DND-41 (cell line): ENCODE measurements around the gene MRPL54.
A peak's percentile ranks its signal among the peaks of the same experiment; 100 is the strongest.
"Not testable (repeated sequence)": the region's sequence is repeated elsewhere in the genome, so short reads cannot be mapped to it uniquely, and the experiment has no call there.

Experiments
- ATAC-seq: fragments of 200-7000 bp; cut with Tn5 transposase; 3 replicates; pipeline ENCODE4 v1.9.1; 2021; ENCODE audit warnings: low read depth; ENCODE audit not compliant: insufficient read depth
- DNase-seq: peaks from one replicate; pipeline ENCODE4 v3.0.0-alpha.2; 2020
- H2AFZ ChIP-seq: 2 replicates; pipeline ENCODE4 v1.6.0; 2012; ENCODE audit warnings: low read depth, low read length
- H3K27ac ChIP-seq: 2 replicates; pipeline ENCODE4 v1.5.1; 2012; ENCODE audit warnings: low read length, inconsistent platforms
- H3K27me3 ChIP-seq: fragments of 200-600 bp; sonication (generic); 2 replicates; pipeline ENCODE4 v1.6.0; 2012; ENCODE audit warnings: low read length, mild to moderate bottlenecking, inconsistent platforms; ENCODE audit not compliant: insufficient read depth, poor library complexity
- H3K36me3 ChIP-seq: 2 replicates; pipeline ENCODE4 v1.5.1; 2012; ENCODE audit warnings: low read length, inconsistent platforms; ENCODE audit not compliant: insufficient read depth
- H3K4me1 ChIP-seq: 2 replicates; pipeline ENCODE4 v1.5.1; 2012; ENCODE audit warnings: mild to moderate bottlenecking, low read length; ENCODE audit not compliant: insufficient read depth
- H3K4me2 ChIP-seq: 2 replicates; pipeline ENCODE4 v1.6.0; 2012; ENCODE audit warnings: mild to moderate bottlenecking, moderate library complexity, low read length, inconsistent platforms; ENCODE audit not compliant: insufficient read depth
- H3K4me3 ChIP-seq, 2 experiments: fragments of 200-600 bp in 1 of 2; shearing (Covaris generic) in 1 of 2; 2 replicates each; pipeline ENCODE4 v1.5.1; 2012 to 2016; ENCODE audit warnings: inconsistent platforms in 2 of 2, low read length in 2 of 2, mild to moderate bottlenecking in 2 of 2, low read depth in 1 of 2, moderate library complexity in 1 of 2
- H3K79me2 ChIP-seq: 2 replicates; pipeline ENCODE4 v1.6.0; 2012; ENCODE audit warnings: low read length, inconsistent platforms; ENCODE audit not compliant: insufficient read depth
- H3K9ac ChIP-seq: 2 replicates; pipeline ENCODE4 v1.6.0; 2012; ENCODE audit warnings: low read depth, mild to moderate bottlenecking, inconsistent platforms, low read length, moderate library complexity
- H3K9me3 ChIP-seq: 2 replicates; pipeline ENCODE4 v1.5.1; 2012; ENCODE audit warnings: low read length, moderate library complexity, mild to moderate bottlenecking, inconsistent platforms; ENCODE audit not compliant: insufficient read depth, severe bottlenecking
- H4K20me1 ChIP-seq: 2 replicates; pipeline ENCODE4 v1.6.0; 2012; ENCODE audit warnings: low read length; ENCODE audit not compliant: insufficient read depth
- EZH2 ChIP-seq: IDR thresholded peaks from 3 replicates; pipeline ENCODE4 v1.6.1; 2012; ENCODE audit warnings: borderline replicate concordance, low read depth, mild to moderate bottlenecking, moderate library complexity, low read length, inconsistent platforms; ENCODE audit not compliant: severe bottlenecking
- TF ChIP-seq, protein P1 (sequence below): IDR thresholded peaks from 2 replicates; pipeline ENCODE4 v1.5.1; 2012; ENCODE audit warnings: borderline replicate concordance, low read length, moderate library complexity, mild to moderate bottlenecking; ENCODE audit not compliant: poor library complexity, severe bottlenecking; ENCODE audit errors: extremely low read depth

MRPL54 gene

DNA sequence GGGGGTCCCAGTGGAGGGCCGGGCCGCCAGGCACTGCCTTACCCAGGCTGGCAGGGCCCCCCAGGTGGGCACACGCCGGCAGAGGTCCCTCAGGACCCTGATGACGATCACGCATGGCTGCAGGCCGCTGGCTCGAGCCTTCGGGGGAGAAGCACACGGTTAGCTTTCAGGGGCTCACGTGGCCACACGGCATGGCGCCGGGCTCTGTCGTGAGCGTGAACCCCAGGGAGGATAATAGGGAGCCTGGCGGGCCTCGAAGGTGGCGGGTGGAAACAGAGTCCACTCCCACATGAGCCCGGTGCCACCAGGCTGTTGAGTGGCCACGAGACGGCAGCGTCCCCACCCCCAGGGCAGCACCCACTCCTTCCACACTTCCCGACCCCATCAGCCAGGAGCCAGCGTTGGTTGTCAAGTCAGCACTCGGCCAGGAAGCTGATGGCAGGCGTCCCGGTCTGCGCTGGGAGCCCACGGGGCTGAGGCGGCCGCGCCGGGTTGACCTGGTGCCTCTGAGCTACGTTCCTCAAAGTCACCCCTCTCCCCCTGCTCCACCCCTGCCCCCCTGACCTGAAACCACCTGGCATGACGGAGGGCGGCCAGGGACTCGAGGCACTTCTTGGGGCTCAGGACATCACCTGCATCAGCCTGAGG is 48.4 kb downstream of the MRPL54 start:
- DNase-seq, result no peak
- H3K27me3 ChIP-seq, result no peaks in the 10 kb centered on the region
- H3K4me2 ChIP-seq, result no peak overlapping the region
- no peaks in the 10 kb centered on the region for H3K9me3 ChIP-seq
- ATAC-seq, result no peak
- no peak overlapping the region for H3K4me3 ChIP-seq
- H3K79me2 ChIP-seq, result no peaks in the 10 kb centered on the region
- no peaks in the 10 kb centered on the region for H4K20me1 ChIP-seq
- H3K4me1 ChIP-seq, result peaks cover 24% of the 10 kb centered on the region
- no peak overlapping the region for H3K27ac ChIP-seq
- H2AFZ ChIP-seq, result no peak overlapping the region
- no peaks in the 10 kb centered on the region for H3K36me3 ChIP-seq
- TF ChIP-seq, protein P1, sequence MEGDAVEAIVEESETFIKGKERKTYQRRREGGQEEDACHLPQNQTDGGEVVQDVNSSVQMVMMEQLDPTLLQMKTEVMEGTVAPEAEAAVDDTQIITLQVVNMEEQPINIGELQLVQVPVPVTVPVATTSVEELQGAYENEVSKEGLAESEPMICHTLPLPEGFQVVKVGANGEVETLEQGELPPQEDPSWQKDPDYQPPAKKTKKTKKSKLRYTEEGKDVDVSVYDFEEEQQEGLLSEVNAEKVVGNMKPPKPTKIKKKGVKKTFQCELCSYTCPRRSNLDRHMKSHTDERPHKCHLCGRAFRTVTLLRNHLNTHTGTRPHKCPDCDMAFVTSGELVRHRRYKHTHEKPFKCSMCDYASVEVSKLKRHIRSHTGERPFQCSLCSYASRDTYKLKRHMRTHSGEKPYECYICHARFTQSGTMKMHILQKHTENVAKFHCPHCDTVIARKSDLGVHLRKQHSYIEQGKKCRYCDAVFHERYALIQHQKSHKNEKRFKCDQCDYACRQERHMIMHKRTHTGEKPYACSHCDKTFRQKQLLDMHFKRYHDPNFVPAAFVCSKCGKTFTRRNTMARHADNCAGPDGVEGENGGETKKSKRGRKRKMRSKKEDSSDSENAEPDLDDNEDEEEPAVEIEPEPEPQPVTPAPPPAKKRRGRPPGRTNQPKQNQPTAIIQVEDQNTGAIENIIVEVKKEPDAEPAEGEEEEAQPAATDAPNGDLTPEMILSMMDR, result no peak
- no peak for TF ChIP-seq EZH2
- no peak overlapping the region for H3K9ac ChIP-seq

GRCh38 chr19:3813473-3814392 is 51.3 kb downstream of the MRPL54 start:
- no peak overlapping the region for H3K4me3 ChIP-seq
- H3K27me3 ChIP-seq, result no peaks in the 10 kb centered on the region
- no peak for ATAC-seq
- no peaks in the 10 kb centered on the region for H4K20me1 ChIP-seq
- DNase-seq, result no peak
- H3K9me3 ChIP-seq, result no peaks in the 10 kb centered on the region
- no peak overlapping the region for H2AFZ ChIP-seq
- H3K9ac ChIP-seq, result peak overlapping the region; percentile 36
- TF ChIP-seq, protein P1, result no peak
- no peak for TF ChIP-seq EZH2
- H3K4me2 ChIP-seq, result no peak overlapping the region
- H3K27ac ChIP-seq, result peak overlapping the region; percentile 66
- no peaks in the 10 kb centered on the region for H3K79me2 ChIP-seq
- no peaks in the 10 kb centered on the region for H3K36me3 ChIP-seq
- peaks cover 24% of the 10 kb centered on the region for H3K4me1 ChIP-seq

DNA sequence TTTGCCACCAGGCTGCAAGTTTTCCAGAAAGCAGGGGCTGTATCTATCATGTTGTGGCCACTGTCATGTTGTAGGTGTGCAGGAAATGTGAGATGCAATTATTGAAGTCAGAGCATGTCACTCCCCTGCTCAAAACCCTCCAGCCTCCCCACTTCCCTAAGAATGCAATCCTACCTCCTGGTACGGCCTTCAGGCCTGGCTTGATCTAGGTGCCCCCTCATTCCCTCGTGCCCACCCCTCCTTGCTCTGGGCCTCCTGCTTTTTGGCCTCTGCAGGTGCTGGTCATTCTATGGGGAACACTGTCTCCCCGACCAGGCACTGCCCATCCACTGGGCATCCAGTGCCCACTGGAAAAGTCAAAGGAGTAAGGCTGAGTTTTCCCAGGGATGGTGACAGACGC is 52.2 kb downstream of the MRPL54 start:
- no peak overlapping the region for H2AFZ ChIP-seq
- no peak overlapping the region for H3K9ac ChIP-seq
- H4K20me1 ChIP-seq, result no peaks in the 10 kb centered on the region
- H3K9me3 ChIP-seq, result no peaks in the 10 kb centered on the region
- peak overlapping the region; percentile 66; the same call in 1 of the 2 replicates for H3K27ac ChIP-seq
- H3K36me3 ChIP-seq, result no peaks in the 10 kb centered on the region
- H3K27me3 ChIP-seq, result no peaks in the 10 kb centered on the region
- no peak overlapping the region for H3K4me3 ChIP-seq
- no peak for ATAC-seq
- no peak for DNase-seq
- TF ChIP-seq, protein P1, result no peak
- TF ChIP-seq EZH2, result no peak
- no peaks in the 10 kb centered on the region for H3K79me2 ChIP-seq
- H3K4me1 ChIP-seq, result peaks cover 24% of the 10 kb centered on the region
- no peak overlapping the region for H3K4me2 ChIP-seq

- not testable (repeated sequence) for H4K20me1 ChIP-seq, H3K79me2 ChIP-seq, H2AFZ ChIP-seq, H3K9ac ChIP-seq, H3K27ac ChIP-seq, H3K36me3 ChIP-seq, H3K27me3 ChIP-seq, ATAC-seq, H3K9me3 ChIP-seq, H3K4me3 ChIP-seq, H3K4me2 ChIP-seq, DNase-seq
- peaks cover 24% of the 10 kb centered on the region for H3K4me1 ChIP-seq
These were observed 53.7 kb downstream of the MRPL54 start for GRCh38 chr19:3816148-3816547.
